SK-N-SH (cell line): ENCODE data around the gene ZNF599. TPM values are rescaled to one million over a fixed set of nuclear protein-coding genes. Genes with fewer than 3 reads are reported as not detected.
A peak's percentile ranks its signal among the peaks of the same experiment; 100 is the strongest.

Experiments used
- CTCF ChIA-PET: fragments of 300-600, 350-600 bp; formaldehyde crosslinking; extraction: SDS; loops from one replicate; lab custom pipeline; 2021; lab: Yijun Ruan, JAX
- POLR2A ChIA-PET: fragments of 350-600 bp; sonication (Branson Sonifier 250); formaldehyde crosslinking; extraction: SDS; loops from one replicate; lab custom pipeline; 2020; ENCODE audit warnings: antibody characterized with exemption, inconsistent platforms; lab: Yijun Ruan, JAX
- DNase-seq: peaks from one replicate; pipeline ENCODE4 v3.0.0; 2012
- H2AFZ ChIP-seq: fragments of 200-600 bp; sonication (generic); 2 replicates; pipeline ENCODE4 v1.8.1; 2016; ENCODE audit warnings: antibody characterized with exemption, mild to moderate bottlenecking, low read depth
- H3F3A ChIP-seq: fragments of 200-600 bp; sonication (generic); replicated peaks from 2 replicates; pipeline ENCODE3; 2016; ENCODE audit warnings: antibody characterized with exemption, mild to moderate bottlenecking; ENCODE audit not compliant: insufficient read depth
- H3K27ac ChIP-seq, 2 experiments: fragments of 200-500 bp in 1 of 2; fragments of 200-600 bp in 1 of 2; sonication (Bioruptor generic) in 1 of 2; sonication (generic), shearing (Covaris generic) in 1 of 2; 2 replicates each; pipeline versions ENCODE4 v1.5.1 to v1.6.1; 2014 to 2016; ENCODE audit warnings: low read depth in 2 of 2, inconsistent platforms in 1 of 2, low read length in 1 of 2, mild to moderate bottlenecking in 1 of 2, mixed read lengths in 1 of 2
- H3K27me3 ChIP-seq: fragments of 200-600 bp; sonication (generic), shearing (Covaris generic); 2 replicates; pipeline ENCODE4 v1.6.1; 2016; ENCODE audit warnings: mixed run types; ENCODE audit not compliant: insufficient read depth
- H3K36me3 ChIP-seq, 2 experiments: fragments of 200-500 bp in 1 of 2; fragments of 200-600 bp in 1 of 2; sonication (Bioruptor generic) in 1 of 2; sonication (generic) in 1 of 2; replicated peaks in 1 of 2; 2 replicates each; pipeline versions ENCODE3 to v1.5.1; 2014 to 2016; ENCODE audit warnings: low read length in 1 of 2, mild to moderate bottlenecking in 1 of 2; ENCODE audit not compliant: insufficient read depth in 2 of 2, control insufficient read depth in 1 of 2
- H3K4me1 ChIP-seq, 2 experiments: fragments of 200-500 bp in 1 of 2; fragments of 200-600 bp in 1 of 2; sonication (Bioruptor generic) in 1 of 2; sonication (generic), shearing (Covaris generic) in 1 of 2; 2 replicates each; pipeline versions ENCODE4 v1.5.1 to v1.6.1; 2014 to 2016; ENCODE audit warnings: low read depth in 1 of 2, low read length in 1 of 2, mixed run types in 1 of 2; ENCODE audit not compliant: insufficient read depth in 2 of 2, control insufficient read depth in 1 of 2
- H3K4me2 ChIP-seq: fragments of 200-600 bp; sonication (generic), shearing (Covaris generic); 2 replicates; pipeline ENCODE4 v1.6.1; 2017; ENCODE audit warnings: mixed run types
- H3K4me3 ChIP-seq, 2 experiments: fragments of 200-500 bp in 1 of 2; fragments of 200-600 bp in 1 of 2; sonication (Bioruptor generic) in 1 of 2; sonication (generic), shearing (Covaris generic) in 1 of 2; 2 replicates each; pipeline versions ENCODE4 v1.5.1 to v1.8.1; 2014 to 2016; ENCODE audit warnings: low read depth in 2 of 2, inconsistent platforms in 1 of 2, low read length in 1 of 2, mild to moderate bottlenecking in 1 of 2, mixed read lengths in 1 of 2, moderate library complexity in 1 of 2
- H3K79me2 ChIP-seq: fragments of 200-600 bp; sonication (generic); 2 replicates; pipeline ENCODE4 v1.8.1; 2017; ENCODE audit warnings: mild to moderate bottlenecking; ENCODE audit not compliant: insufficient read depth
- H3K9ac ChIP-seq: fragments of 200-600 bp; sonication (generic); 2 replicates; pipeline ENCODE4 v1.6.1; 2017; ENCODE audit warnings: mixed run types
- H3K9me2 ChIP-seq: fragments of 200-600 bp; sonication (generic); 2 replicates; pipeline ENCODE4 v1.6.1; 2017; ENCODE audit warnings: mixed run types
- H3K9me3 ChIP-seq: fragments of 200-600 bp; sonication (generic); 2 replicates; pipeline ENCODE4 v1.6.1; 2017; ENCODE audit warnings: mixed run types, mild to moderate bottlenecking, moderate library complexity
- H4K20me1 ChIP-seq: fragments of 200-600 bp; sonication (generic); 2 replicates; pipeline ENCODE4 v1.6.1; 2017; ENCODE audit warnings: mild to moderate bottlenecking, mixed run types; ENCODE audit not compliant: insufficient read depth
- CHD2 ChIP-seq: fragments of 150-350 bp; IDR thresholded peaks from 2 replicates; pipeline ENCODE4 v1.6.1; 2018; ENCODE audit warnings: low read length; ENCODE audit not compliant: partially characterized antibody
- ELF1 ChIP-seq: IDR thresholded peaks from 2 replicates; pipeline ENCODE4 v1.4.0; 2012
- EP300 ChIP-seq, 2 experiments: IDR thresholded peaks; 2 replicates each; pipeline versions ENCODE4 v1.4.0 to v1.6.1; 2012; ENCODE audit warnings: borderline replicate concordance in 1 of 2, low read depth in 1 of 2, low read length in 1 of 2
- FOXJ3 ChIP-seq: sonication (generic); formaldehyde crosslinking; IDR thresholded peaks from 2 replicates; pipeline ENCODE4 v1.5.1; 2020; ENCODE audit warnings: mild to moderate bottlenecking, missing genetic modification reagents
- FOXM1 ChIP-seq: IDR thresholded peaks from 2 replicates; pipeline ENCODE4 v1.4.0; 2012; ENCODE audit warnings: low read depth, mild to moderate bottlenecking
- GABPA ChIP-seq: IDR thresholded peaks from 2 replicates; pipeline ENCODE4 v1.4.0; 2012; ENCODE audit warnings: low read depth, mild to moderate bottlenecking
- GATA2 ChIP-seq: sonication (generic); formaldehyde crosslinking; IDR thresholded peaks from 2 replicates; pipeline ENCODE4 v1.5.0; 2020; ENCODE audit warnings: mild to moderate bottlenecking, missing genetic modification reagents
- NRF1 ChIP-seq: IDR thresholded peaks from 2 replicates; pipeline ENCODE4 v1.6.1; 2012; ENCODE audit warnings: low read depth, mild to moderate bottlenecking, low read length
- PBX3 ChIP-seq: IDR thresholded peaks from 2 replicates; pipeline ENCODE4; 2012
- POLR2AphosphoS5 ChIP-seq: IDR thresholded peaks from 2 replicates; pipeline ENCODE4 v1.6.1; 2012; ENCODE audit warnings: low read depth, low read length
- RAD21 ChIP-seq: IDR thresholded peaks from 2 replicates; pipeline ENCODE4 v1.6.1; 2012; ENCODE audit warnings: mild to moderate bottlenecking, low read length
- RFX5 ChIP-seq: IDR thresholded peaks from 2 replicates; pipeline ENCODE4 v1.6.1; 2012; ENCODE audit warnings: mild to moderate bottlenecking, improper control_type of control experiment, low read length
- RXRA ChIP-seq: IDR thresholded peaks from 2 replicates; pipeline ENCODE4 v1.4.0; 2012; ENCODE audit warnings: low read depth, mild to moderate bottlenecking, borderline replicate concordance
- TEAD4 ChIP-seq: IDR thresholded peaks from 2 replicates; pipeline ENCODE4 v1.4.0; 2012; ENCODE audit warnings: mild to moderate bottlenecking, borderline replicate concordance; ENCODE audit not compliant: insufficient read depth
- USF1 ChIP-seq: IDR thresholded peaks from 2 replicates; pipeline ENCODE4 v1.4.0; 2012; ENCODE audit warnings: low read depth, borderline replicate concordance
- USF2 ChIP-seq: fragments of 150-350 bp; IDR thresholded peaks from 2 replicates; pipeline ENCODE4 v1.6.1; 2017; ENCODE audit warnings: antibody characterized with exemption, low read length, low read depth, borderline replicate concordance
- WGBS: methylation state at CpG from one replicate; pipeline ENCODE4 v1.1.6; 2017; ENCODE audit warnings: low lambda C conversion rate; 5-methylcytosine and 5-hydroxymethylcytosine counted together
- polyA plus RNA-seq, 3 experiments: library from polyadenylated mRNA; depleted of rRNA; stranded (reverse); fragments of >200 nt; gene quantifications; 2 replicates each; pipeline ENCODE4 v1.2.3, GENCODE V29; 2012
- TF ChIP-seq, protein P1 (sequence below): IDR thresholded peaks from 2 replicates; pipeline ENCODE4 v1.6.1; 2012; ENCODE audit warnings: mild to moderate bottlenecking, low read depth, low read length, moderate library complexity
- TF ChIP-seq, protein P2 (sequence below): fragments of 150-350 bp; IDR thresholded peaks from 2 replicates; pipeline ENCODE4 v1.6.1; 2016; ENCODE audit warnings: mild to moderate bottlenecking, low read depth, low read length
- TF ChIP-seq, protein P3 (sequence below): fragments of 200-600 bp; sonication (generic); IDR thresholded peaks from 2 replicates; pipeline ENCODE4 v1.6.1; 2017; ENCODE audit warnings: antibody characterized with exemption, mild to moderate bottlenecking, moderate library complexity

The ZNF599 gene
- polyA plus RNA-seq, 1 of the 3 experiments (the other 2 are of a cell fraction): 17.9 TPM

DNA sequence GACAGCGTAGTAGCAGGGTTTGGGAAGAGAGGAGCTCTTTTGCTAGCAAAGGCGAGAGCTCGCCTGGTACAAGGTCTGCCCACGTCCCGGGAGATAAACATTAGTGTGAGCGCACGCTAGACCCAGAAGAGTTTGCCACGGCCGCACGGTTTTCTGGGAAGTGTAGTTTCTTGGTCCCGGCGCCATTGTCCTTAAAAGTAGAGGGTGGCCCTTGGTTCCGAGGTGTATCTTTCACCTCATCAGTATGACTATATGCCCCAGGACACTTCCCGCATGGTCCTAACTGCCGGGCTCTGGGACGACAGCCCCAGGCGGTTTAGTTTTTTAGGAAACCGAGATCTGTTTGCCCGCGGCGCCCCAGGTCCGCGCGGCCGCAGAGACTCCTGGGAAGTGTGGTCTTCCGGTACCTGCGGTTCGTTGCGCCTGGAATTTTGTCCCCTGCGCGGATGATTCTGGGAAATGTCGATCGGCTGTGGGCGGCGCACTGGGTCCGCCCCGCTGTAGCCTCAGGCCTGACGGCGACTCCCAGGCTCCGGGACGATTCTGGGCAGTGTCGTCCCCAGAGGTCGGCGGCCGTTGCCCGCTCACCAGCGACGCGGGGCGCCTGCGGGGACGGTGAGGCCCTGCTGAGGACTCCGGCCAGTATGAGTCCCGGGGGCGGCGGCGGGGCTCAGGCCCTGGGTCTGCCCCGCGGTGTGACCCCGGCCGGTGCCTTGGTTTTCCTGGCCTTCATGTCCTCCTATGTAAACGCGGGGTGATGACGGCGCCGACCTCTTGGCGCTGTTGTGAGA is 39.1 kb downstream of the ZNF599 start, which contains the start of gene ZNF181:
TSS of gene ZNF181 (plus strand) at position 498 of the 791 bp plus-strand sequence. CDS start 795 bp downstream, outside the sequence.
- Histone ChIP-seq H3K79me2 (peaks cover 18% of the 10 kb centered on the region; the same call in 1 of the 2 replicates), H3K4me3 (peak within 1 kb of the TSS; percentile 80 to 82), H3K4me1 (peaks cover 0 to 25% of the 10 kb centered on the region in 2 experiments; a peak in 1 of 4 replicates), H3K36me3 (peaks cover 25 to 38% of the 10 kb centered on the region in 2 experiments), H3K27me3 (no peaks in the 10 kb centered on the region), H4K20me1 (no peaks in the 10 kb centered on the region), H3K9me2 (no peaks in the 10 kb centered on the region), H2AFZ (peak within 1 kb of the TSS; percentile 95), H3K9ac (peak within 1 kb of the TSS; percentile 86), H3K9me3 (no peaks in the 10 kb centered on the region), H3K27ac (peak within 1 kb of the TSS; percentile 86 to 98), H3F3A (peaks cover 7% of the 10 kb centered on the region), H3K4me2 (peak within 1 kb of the TSS; percentile 81)
- CTCF ChIA-PET: interaction anchor here (1.0 to 1.2 kb wide), 2 partner anchors 21 to 89 kb away, joined by 4 to 5 read pairs; no protein-coding TSS in a partner anchor
- under 1% methylated on average over 35 of the region's 67 CpGs for WGBS
- peak; percentile 92 for DNase-seq
- POLR2A ChIA-PET: interaction anchor here (1.0 kb wide), 2 partner anchors 56 to 193 kb away, joined by 3 to 8 read pairs; partner anchors contain the start of genes SCGB2B2, ZNF30 and ZNF302
- TF ChIP-seq NRF1 (peak; percentile 25; the same call in 1 of the 2 replicates), ELF1 (peak; percentile 73), CHD2 (peak; percentile 36), PBX3 (0 out of 2 replicates have a peak, but pooled peaks have one; percentile 13), POLR2AphosphoS5 (peak; percentile 79), RFX5 (no peak), EP300 (IDR thresholded peaks at IDR 0.05; ENCODE audit: borderline replicate concordance in 1 of 2, low read depth in 1 of 2, low read length in 1 of 2) (peak in 1 of 2 experiments; percentile 6; a peak in 1 of 4 replicates), USF2 (no peak), RAD21 (no peak), TEAD4 (peak; percentile 77), FOXM1 (no peak), FOXJ3 (no peak), GABPA (peak; percentile 84), GATA2 (CRISPR knock-in tag) (no peak), RXRA (no peak), USF1 (no peak)
- TF ChIP-seq, protein P1, sequence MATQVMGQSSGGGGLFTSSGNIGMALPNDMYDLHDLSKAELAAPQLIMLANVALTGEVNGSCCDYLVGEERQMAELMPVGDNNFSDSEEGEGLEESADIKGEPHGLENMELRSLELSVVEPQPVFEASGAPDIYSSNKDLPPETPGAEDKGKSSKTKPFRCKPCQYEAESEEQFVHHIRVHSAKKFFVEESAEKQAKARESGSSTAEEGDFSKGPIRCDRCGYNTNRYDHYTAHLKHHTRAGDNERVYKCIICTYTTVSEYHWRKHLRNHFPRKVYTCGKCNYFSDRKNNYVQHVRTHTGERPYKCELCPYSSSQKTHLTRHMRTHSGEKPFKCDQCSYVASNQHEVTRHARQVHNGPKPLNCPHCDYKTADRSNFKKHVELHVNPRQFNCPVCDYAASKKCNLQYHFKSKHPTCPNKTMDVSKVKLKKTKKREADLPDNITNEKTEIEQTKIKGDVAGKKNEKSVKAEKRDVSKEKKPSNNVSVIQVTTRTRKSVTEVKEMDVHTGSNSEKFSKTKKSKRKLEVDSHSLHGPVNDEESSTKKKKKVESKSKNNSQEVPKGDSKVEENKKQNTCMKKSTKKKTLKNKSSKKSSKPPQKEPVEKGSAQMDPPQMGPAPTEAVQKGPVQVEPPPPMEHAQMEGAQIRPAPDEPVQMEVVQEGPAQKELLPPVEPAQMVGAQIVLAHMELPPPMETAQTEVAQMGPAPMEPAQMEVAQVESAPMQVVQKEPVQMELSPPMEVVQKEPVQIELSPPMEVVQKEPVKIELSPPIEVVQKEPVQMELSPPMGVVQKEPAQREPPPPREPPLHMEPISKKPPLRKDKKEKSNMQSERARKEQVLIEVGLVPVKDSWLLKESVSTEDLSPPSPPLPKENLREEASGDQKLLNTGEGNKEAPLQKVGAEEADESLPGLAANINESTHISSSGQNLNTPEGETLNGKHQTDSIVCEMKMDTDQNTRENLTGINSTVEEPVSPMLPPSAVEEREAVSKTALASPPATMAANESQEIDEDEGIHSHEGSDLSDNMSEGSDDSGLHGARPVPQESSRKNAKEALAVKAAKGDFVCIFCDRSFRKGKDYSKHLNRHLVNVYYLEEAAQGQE: no peak
- TF ChIP-seq, protein P2, sequence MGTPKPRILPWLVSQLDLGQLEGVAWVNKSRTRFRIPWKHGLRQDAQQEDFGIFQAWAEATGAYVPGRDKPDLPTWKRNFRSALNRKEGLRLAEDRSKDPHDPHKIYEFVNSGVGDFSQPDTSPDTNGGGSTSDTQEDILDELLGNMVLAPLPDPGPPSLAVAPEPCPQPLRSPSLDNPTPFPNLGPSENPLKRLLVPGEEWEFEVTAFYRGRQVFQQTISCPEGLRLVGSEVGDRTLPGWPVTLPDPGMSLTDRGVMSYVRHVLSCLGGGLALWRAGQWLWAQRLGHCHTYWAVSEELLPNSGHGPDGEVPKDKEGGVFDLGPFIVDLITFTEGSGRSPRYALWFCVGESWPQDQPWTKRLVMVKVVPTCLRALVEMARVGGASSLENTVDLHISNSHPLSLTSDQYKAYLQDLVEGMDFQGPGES: no peak
- TF ChIP-seq, protein P3, sequence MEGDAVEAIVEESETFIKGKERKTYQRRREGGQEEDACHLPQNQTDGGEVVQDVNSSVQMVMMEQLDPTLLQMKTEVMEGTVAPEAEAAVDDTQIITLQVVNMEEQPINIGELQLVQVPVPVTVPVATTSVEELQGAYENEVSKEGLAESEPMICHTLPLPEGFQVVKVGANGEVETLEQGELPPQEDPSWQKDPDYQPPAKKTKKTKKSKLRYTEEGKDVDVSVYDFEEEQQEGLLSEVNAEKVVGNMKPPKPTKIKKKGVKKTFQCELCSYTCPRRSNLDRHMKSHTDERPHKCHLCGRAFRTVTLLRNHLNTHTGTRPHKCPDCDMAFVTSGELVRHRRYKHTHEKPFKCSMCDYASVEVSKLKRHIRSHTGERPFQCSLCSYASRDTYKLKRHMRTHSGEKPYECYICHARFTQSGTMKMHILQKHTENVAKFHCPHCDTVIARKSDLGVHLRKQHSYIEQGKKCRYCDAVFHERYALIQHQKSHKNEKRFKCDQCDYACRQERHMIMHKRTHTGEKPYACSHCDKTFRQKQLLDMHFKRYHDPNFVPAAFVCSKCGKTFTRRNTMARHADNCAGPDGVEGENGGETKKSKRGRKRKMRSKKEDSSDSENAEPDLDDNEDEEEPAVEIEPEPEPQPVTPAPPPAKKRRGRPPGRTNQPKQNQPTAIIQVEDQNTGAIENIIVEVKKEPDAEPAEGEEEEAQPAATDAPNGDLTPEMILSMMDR: no peak
